Measurements from ENCODE around the gene BCDIN3D.

GRCh38 chr12:49877066-49877465 lies 34.2 kb upstream of the BCDIN3D start:
- TF ChIP-seq, protein P1, sequence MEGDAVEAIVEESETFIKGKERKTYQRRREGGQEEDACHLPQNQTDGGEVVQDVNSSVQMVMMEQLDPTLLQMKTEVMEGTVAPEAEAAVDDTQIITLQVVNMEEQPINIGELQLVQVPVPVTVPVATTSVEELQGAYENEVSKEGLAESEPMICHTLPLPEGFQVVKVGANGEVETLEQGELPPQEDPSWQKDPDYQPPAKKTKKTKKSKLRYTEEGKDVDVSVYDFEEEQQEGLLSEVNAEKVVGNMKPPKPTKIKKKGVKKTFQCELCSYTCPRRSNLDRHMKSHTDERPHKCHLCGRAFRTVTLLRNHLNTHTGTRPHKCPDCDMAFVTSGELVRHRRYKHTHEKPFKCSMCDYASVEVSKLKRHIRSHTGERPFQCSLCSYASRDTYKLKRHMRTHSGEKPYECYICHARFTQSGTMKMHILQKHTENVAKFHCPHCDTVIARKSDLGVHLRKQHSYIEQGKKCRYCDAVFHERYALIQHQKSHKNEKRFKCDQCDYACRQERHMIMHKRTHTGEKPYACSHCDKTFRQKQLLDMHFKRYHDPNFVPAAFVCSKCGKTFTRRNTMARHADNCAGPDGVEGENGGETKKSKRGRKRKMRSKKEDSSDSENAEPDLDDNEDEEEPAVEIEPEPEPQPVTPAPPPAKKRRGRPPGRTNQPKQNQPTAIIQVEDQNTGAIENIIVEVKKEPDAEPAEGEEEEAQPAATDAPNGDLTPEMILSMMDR (IDR thresholded peaks at IDR 0.05; ENCODE audit: low read depth, low read length, poor library complexity, severe bottlenecking) = no peak
- TF ChIP-seq EZH2phosphoT487 (IDR thresholded peaks at IDR 0.05; ENCODE audit: borderline replicate concordance, low read length) = no peak

Data from DOHH2 (cell line).